Kidney epithelial cell (primary cell): ENCODE measurements around the gene TRMT112. TPM values are rescaled to one million over a fixed set of nuclear protein-coding genes. Genes with fewer than 3 reads are reported as not detected.

Experiments used
- DNase-seq: peaks from one replicate; pipeline ENCODE4 v3.0.0-alpha.2; 2010; ENCODE audit warnings: low read depth
- H3K27me3 ChIP-seq: 2 replicates; pipeline ENCODE4 v1.6.0; 2011; ENCODE audit warnings: low read length; ENCODE audit not compliant: control insufficient read depth, insufficient read depth
- H3K36me3 ChIP-seq: 2 replicates; pipeline ENCODE4 v1.5.1; 2011; ENCODE audit warnings: low read length; ENCODE audit not compliant: control insufficient read depth, insufficient read depth
- H3K4me3 ChIP-seq: 2 replicates; pipeline ENCODE4 v1.5.1; 2011; ENCODE audit warnings: low read depth, mild to moderate bottlenecking, control low read depth, low read length
- total RNA-seq: library from RNA; depleted of rRNA; stranded (reverse); fragments of >200 nt; gene quantifications from 2 replicates; pipeline ENCODE4 v1.2.3, GENCODE V29; 2015
- TF ChIP-seq, protein P1 (sequence below): IDR thresholded peaks from 2 replicates; pipeline ENCODE4 v1.5.1; 2011; ENCODE audit warnings: mild to moderate bottlenecking, moderate library complexity, low read length, control low read depth, inconsistent platforms; ENCODE audit not compliant: insufficient read depth, poor library complexity, severe bottlenecking

The TRMT112 gene
- total RNA-seq, 1 donor from 2014 or later: 366 TPM

DNA sequence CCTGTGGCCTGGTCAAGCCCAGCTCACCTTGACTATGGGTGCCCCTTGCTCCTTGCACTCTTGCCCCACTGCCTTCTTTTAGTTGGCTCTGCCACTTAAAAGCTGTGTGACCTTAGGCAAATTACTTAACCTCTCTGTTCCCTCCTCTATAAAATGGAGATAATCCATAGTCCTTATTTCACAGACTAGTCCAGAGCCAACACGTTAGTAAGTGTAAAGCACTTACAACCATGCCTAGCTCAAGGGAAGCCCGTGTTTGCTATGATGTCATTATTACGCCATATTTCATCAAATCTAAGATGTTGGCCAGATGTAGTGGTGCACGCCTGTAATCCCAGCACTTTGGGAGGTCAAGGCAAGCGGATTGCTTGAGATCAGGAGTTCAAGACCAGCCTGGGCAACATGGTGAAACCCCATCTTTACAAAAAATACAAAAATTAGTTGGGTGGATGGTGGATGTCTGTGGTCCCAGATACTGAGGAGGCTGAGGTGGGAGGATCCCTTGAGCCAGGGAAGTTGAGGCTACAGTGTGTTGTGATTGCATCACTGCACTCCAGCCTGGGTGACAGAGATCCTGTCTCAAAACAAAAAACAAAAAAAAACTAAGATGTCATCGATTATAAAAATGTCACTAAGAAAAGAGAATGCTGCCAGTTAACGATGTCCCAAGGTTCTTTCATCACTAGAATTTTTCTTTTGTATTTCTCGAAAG is 20.3 kb upstream of the TRMT112 start:
- Histone ChIP-seq H3K4me3 (no peak overlapping the region), H3K36me3 (no peaks in the 10 kb centered on the region), H3K27me3 (peaks cover 5% of the 10 kb centered on the region)
- DNase-seq: no peak
- TF ChIP-seq, protein P1, sequence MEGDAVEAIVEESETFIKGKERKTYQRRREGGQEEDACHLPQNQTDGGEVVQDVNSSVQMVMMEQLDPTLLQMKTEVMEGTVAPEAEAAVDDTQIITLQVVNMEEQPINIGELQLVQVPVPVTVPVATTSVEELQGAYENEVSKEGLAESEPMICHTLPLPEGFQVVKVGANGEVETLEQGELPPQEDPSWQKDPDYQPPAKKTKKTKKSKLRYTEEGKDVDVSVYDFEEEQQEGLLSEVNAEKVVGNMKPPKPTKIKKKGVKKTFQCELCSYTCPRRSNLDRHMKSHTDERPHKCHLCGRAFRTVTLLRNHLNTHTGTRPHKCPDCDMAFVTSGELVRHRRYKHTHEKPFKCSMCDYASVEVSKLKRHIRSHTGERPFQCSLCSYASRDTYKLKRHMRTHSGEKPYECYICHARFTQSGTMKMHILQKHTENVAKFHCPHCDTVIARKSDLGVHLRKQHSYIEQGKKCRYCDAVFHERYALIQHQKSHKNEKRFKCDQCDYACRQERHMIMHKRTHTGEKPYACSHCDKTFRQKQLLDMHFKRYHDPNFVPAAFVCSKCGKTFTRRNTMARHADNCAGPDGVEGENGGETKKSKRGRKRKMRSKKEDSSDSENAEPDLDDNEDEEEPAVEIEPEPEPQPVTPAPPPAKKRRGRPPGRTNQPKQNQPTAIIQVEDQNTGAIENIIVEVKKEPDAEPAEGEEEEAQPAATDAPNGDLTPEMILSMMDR: no peak

DNA sequence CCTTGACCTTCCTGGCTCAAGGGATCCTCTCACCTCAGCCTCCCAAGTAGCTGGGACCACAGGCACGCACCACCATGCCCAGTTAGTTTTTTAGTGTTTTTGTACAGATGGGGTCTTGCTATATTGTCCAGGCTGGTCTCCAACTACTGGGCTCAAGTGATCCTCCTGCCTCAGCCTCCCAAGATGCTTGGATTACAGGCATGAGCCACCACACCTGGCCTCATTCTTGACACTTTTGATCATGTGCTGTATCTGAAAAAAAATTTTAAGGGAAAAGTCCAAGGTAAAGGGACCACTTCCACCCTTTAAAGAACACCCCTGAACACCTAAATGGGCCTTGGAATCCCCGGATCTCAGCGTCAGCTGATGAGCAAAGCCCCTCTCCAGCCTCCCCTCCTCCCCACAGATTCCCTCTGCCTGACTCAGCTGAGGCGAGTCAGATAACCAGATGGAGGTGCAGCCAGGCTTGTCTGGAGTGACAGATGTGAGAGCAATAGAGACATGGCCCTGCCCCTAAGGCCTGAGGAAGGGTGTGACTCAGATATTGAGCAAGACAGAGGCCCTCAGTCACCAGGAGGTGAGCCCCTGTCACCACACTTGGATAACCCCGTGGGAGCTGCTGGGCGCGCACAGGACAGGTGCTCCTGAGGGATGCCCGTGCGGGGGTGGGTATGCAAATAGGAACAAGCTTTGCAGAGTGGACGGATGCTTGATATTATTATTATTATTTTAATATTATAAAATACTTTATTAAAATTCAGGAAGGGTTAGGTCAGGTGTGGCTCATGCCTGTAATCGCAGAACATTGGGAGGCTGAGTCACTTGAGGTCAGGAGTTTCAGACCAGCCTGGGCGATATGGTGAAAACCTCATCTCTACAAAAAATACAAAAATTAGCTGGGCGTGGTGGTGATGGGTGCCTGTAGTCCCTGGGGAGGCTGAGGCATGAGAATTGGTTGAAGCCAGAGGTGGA is 17.7 kb upstream of the TRMT112 start:
- peak; percentile 99 for DNase-seq
- Histone ChIP-seq H3K4me3 (no peak overlapping the region), H3K27me3 (no peaks in the 10 kb centered on the region), H3K36me3 (no peaks in the 10 kb centered on the region)
- TF ChIP-seq, protein P1: no peak

DNA sequence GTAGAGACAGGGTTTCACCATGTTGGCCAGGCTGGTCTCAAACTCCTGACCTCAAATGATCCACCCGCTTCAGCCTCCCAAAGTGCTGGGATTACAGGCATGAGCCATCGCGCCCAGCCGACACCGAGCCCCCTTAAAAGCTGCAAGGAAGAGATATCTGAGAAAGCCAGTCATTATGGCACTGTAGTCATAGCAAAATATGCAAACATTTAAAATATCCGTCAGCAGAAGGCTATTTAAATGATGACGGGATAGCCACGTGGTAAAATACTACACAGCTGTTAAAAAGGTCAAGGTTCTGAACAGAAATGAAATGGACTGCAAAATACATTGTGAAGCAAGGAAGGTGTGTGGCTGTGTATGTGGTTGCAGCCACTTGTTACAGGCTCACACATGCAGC is 16.2 kb upstream of the TRMT112 start:
- no peak for DNase-seq
- TF ChIP-seq, protein P1: no peak
- no peak overlapping the region for H3K4me3 ChIP-seq
- H3K36me3 ChIP-seq: no peaks in the 10 kb centered on the region
- no peaks in the 10 kb centered on the region for H3K27me3 ChIP-seq

DNA sequence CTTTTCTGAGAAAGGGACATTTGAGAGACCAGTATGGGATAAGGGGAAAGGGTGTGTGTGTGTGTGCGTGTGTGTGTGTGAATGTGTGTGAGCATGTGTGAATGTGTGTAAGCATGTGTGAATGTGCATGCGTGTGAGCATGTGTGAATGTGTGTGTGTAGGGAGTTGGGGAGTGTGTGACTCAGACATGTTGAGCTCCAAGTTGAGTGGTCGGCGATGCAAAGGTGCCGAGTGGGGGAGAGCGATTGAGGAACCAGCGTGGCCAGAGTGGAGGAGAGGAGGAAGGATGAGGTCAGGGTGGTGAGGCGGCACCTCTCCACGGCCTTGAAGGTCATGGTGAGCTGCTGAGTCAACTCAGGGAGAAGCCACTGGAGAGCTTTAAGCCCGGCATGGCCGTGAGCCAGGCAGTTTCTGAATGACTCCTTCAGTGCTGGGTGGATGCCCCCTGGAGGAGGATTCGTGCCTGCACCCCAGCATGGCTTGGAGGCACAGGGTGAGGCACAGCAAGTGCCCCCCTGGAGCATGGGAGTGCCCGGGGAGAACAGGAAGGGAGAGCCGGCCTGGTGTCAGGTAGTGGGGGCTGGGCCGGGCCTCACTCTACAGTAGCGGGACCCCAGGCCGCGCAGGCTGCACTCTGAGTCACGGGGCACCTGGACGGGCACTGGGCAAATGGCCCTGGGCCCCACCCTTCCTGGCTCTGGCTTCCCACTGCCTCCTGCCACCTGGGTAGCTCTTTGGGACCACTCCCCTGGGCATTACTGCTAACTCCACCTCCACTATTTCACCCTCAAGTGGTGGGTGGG is 14.4 kb upstream of the TRMT112 start:
- no peaks in the 10 kb centered on the region for H3K36me3 ChIP-seq
- peak; percentile 77 for DNase-seq
- no peak overlapping the region for H3K4me3 ChIP-seq
- TF ChIP-seq, protein P1: peak; percentile 79
- no peaks in the 10 kb centered on the region for H3K27me3 ChIP-seq

DNA sequence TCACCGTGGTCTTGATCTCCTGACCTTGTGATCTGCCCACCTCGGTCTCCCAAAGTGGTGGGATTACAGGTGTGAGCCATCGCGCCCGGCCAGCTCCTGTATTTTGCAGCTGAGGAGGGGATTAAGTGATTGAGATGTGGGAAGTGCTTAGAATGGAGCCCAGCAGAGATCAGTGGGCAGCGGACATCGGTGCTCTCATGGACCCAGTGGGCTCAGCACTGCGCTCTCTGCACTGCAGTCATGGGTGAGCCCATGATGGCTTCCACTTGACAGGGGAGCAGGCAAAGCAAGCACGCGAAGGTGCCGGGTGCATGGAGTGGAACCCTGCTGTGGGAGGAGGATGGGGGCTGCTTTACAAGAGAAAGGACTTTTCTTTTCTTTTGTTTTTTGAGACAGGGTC is 13.5 kb upstream of the TRMT112 start:
- no peak overlapping the region for H3K4me3 ChIP-seq
- TF ChIP-seq, protein P1: no peak
- H3K27me3 ChIP-seq: no peaks in the 10 kb centered on the region

More for the DNA sequence above, 13.5 kb upstream of the TRMT112 start:
- no peaks in the 10 kb centered on the region for H3K36me3 ChIP-seq
- no peak for DNase-seq
